Lower leg skin (tissue), 3 donors: Measurements from ENCODE around the gene MEAK7.

Experiments
- CTCF ChIP-seq, 3 donors: fragments of 450-650 bp; IDR thresholded peaks; one replicate each; pipeline ENCODE4 v1.5.1; 2016; ENCODE audit warnings: antibody characterized with exemption in 3 of 3, mild to moderate bottlenecking in 3 of 3, moderate library complexity in 2 of 3
- POLR2A ChIP-seq, 2 donors: fragments of 450-650 bp; IDR thresholded peaks; one replicate each; pipeline ENCODE4 v1.6.1; 2016 to 2017; ENCODE audit warnings: antibody characterized with exemption in 2 of 2, mild to moderate bottlenecking in 1 of 2, moderate library complexity in 1 of 2

DNA sequence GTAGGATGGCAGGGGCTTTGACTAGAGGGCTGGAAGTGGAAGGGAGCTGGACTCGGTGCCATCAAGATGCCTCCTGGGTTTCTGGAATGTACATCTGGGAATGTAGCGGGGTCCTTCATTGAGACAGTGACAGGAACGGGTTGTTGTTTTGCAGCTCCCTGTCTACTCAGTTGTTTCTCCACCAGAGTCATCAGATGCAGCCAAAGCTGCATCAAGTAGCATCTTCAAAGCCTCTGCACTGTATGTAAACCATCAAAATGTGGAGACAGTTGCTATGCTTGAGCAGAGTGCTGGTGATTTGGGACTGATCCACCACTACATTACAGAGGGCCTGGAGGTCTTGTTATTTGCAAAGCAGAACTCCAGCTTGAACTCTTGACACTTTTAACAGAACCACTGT, 25.1 kb upstream of the MEAK7 start:
- TF ChIP-seq CTCF (IDR thresholded peaks at IDR 0.05) (no peak), POLR2A (IDR thresholded peaks at IDR 0.05) (no peak)
